Esophagus mucosa (tissue), 1 donor: ENCODE data around the gene ODAD2. TPM values are rescaled to one million over a fixed set of nuclear protein-coding genes. Genes with fewer than 3 reads are reported as not detected.
A peak's percentile ranks its signal among the peaks of the same experiment; 100 is the strongest.
"Not testable (repeated sequence)": the region's sequence is repeated elsewhere in the genome, so short reads cannot be mapped to it uniquely, and the experiment has no call there.

Source experiments
- ATAC-seq: fragments of 200-7000 bp; cut with Tn5 transposase; one replicate; pipeline ENCODE4 v1.9.1; 2020
- total RNA-seq: library from RNA; stranded (reverse); gene quantifications from one replicate; pipeline ENCODE4 v1.2.4, GENCODE V29; 2023
- donor health status: DM: yes; HTN: yes; CAD: no.

The ODAD2 gene
- total RNA-seq, 1 donor from 2014 or later, result 0.16 TPM

- ATAC-seq, result not testable (repeated sequence)
These were observed 28.9 kb downstream of the ODAD2 start for GRCh38 chr10:27969931-27970330.

DNA sequence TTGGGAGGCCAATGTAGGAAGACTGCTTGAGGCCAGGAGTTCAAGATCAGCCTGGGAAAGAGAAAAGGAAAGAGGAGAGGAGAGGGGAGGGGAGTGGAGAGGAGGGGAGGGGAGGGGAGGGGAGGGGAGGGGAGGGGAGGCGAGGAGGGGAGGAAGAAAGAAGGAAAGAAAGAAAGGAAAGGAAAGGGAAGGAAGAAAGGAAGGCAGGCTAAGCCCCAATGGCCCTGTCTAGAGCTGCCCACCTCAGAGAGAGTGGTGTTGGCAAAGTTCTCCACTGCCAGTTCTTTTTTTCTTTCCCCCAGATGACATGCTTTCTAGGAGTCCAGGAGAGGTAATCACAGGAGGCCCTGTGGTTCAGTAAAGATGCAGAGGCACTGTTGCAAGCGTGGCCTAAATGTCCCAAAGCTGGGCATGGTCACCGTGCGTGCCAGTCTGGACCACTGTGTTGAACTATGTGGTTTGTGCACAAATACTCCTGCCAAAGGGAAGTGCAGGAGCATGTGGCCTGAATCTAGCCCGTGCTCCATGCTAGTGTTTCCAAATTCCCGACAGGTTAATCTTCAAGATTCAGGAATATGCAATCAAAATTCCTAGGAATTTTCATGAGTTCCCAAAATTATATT, 39.7 kb downstream of the ODAD2 start:
- no peak for ATAC-seq

DNA sequence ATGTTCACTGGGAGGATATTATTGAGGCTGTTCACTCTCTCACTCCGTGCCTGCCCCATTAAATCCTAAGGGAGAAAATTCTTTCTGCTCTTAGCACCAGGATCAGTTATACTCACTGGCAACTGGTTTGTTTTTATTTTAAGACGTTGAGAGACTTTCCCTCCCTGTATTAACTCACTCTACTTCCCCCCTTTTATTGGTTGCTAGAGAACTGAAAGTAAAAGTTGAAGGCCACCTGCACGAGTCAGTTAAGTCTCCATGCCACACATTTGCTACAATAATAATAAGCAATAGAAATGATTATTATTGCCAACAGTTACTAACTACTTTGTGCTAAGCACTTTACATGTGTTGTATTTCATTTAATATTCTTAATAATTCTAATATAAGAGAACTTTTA, 40.5 kb downstream of the ODAD2 start:
- not testable (repeated sequence) for ATAC-seq

DNA sequence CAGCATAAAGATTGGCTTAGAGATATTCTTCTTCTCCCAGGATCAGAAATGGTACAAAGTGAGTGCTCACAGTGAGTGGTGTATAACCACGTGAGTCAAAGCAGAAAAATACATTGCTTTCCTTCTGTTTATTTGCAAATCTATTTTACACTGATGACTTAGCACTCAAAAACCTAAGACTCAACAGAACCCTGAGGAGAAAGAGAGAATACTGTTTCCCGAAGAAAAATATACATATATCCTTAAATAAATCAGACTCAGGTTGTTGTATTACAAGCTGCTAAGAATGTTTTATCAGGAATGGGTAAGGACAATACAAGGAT, 48.7 kb downstream of the ODAD2 start:
- ATAC-seq, result no peak

- no peak for ATAC-seq
These were observed 49.2 kb downstream of the ODAD2 start for GRCh38 chr10:27949528-27950241.

DNA sequence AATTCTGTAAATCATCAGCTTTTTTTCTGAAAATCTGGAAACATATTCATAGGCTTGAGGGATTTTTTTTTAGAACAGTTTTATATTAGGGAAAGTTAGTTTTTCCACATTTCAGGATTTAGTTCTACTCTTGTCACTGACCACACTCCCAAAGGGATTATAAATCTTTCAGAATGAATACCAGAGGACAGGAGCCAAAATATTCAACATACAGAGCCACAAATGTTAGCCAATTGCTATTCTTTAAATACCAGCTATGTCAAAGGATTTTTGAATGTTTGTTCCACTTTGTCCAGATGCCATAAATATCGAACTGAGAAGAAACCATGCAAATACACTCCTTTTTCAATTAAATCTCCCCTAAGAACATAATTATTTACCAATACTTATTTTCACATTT, 50.7 kb downstream of the ODAD2 start:
- no peak for ATAC-seq

- ATAC-seq, result no peak
These were observed 51.3 kb downstream of the ODAD2 start for GRCh38 chr10:27947540-27947939.

GRCh38 chr10:27944005-27944404, 54.9 kb downstream of the ODAD2 start:
- ATAC-seq, result no peak

DNA sequence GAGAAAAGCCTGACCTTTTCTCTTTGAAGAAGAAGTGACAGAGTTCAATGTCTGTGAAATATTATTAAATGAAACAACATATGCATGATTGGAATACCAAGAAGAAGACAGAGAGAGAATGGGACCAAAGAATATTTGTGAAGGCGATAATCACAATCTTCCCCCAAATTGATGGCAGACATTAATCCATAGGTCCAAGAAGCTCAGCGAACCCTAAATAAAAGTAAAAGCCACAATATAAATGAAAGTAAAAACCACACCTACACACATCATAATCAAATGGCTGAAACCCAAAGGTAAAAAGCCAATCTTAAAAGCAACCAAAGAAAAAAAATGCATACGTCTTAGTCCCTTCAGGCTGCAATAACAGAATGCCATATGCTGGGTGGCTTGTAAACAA, 84.0 kb downstream of the ODAD2 start:
- ATAC-seq, result no peak

GRCh38 chr10:27912231-27912630, 86.6 kb downstream of the ODAD2 start:
- ATAC-seq, result no peak

DNA sequence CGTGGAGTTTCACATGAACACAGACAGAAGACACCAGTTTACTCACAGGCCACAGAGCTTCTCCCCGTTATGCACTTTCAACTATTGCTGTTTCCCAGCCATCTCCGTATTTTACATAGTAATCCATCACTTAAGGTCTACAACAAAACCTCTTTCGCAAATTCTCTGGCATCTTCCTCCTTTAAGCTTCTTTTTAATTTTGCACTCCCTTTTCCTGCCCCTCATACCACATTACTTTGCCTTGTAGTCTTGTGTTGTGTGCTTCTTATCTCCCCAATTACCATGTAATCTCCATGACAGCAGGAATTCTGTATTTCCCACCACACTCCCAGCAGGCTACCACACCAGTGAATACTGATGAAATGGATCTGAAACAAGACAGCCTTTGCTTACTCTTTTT, 87.3 kb downstream of the ODAD2 start:
- no peak for ATAC-seq

- no peak for ATAC-seq
These were observed 87.9 kb downstream of the ODAD2 start for GRCh38 chr10:27911011-27911410.

- ATAC-seq, result no peak
These were observed 90.6 kb downstream of the ODAD2 start for GRCh38 chr10:27908231-27908630.

- ATAC-seq, result not testable (repeated sequence)
These were observed 99.4 kb downstream of the ODAD2 start for GRCh38 chr10:27899485-27899884.

DNA sequence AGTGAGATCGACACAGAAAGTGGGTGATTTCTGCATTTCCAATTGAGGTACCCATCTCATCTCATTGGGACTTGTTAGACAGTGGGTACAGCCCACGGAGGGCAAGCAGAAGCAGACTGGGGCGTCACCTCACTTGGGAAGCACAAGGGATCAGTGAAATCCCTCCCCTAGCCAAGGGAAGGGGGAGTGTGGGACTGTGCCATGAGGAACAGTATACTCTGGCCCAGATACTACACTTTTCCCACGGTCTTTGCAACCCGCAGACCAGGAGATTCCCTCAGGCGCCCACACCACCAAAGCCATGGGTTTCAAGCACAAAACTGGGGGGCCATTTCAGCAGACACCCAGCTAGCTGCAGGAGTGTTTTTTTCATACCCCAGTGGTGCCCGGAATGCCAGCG, 99.8 kb downstream of the ODAD2 start:
- no peak for ATAC-seq

- peak; percentile 56 for ATAC-seq
These were observed 105.4 kb downstream of the ODAD2 start for GRCh38 chr10:27893358-27893954.

- no peak for ATAC-seq
These were observed 107.9 kb downstream of the ODAD2 start for GRCh38 chr10:27890971-27891370.

- ATAC-seq, result no peak
These were observed 109.4 kb downstream of the ODAD2 start for GRCh38 chr10:27889518-27889917.

- ATAC-seq, result no peak
These were observed 114.7 kb downstream of the ODAD2 start for GRCh38 chr10:27884185-27884641.

- no peak for ATAC-seq
These were observed 120.6 kb downstream of the ODAD2 start for GRCh38 chr10:27878281-27878680.

- peak; percentile 61 for ATAC-seq
These were observed 133.7 kb downstream of the ODAD2 start for GRCh38 chr10:27865221-27865635.

DNA sequence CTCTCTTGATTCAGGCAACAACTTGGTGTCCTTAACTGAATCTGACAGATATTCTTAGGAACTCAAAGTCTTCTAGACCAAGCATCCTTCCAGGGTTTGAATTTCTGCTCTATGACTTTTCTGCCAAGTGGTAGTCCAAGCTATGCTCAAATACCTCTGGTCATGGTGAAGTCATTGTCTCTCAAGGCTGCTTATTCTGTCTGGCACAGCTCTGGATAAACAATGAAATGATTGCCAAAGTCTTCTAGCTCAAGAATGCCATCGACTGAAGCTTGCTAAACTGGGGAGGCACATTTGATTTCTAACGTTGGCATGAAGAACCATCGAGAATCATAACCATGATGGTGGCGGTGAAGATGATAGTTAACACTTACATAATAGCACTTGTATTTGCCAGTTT, 137.1 kb downstream of the ODAD2 start:
- no peak for ATAC-seq

- peak; percentile 20 for ATAC-seq
These were observed 141.3 kb downstream of the ODAD2 start for GRCh38 chr10:27857616-27858015.

DNA sequence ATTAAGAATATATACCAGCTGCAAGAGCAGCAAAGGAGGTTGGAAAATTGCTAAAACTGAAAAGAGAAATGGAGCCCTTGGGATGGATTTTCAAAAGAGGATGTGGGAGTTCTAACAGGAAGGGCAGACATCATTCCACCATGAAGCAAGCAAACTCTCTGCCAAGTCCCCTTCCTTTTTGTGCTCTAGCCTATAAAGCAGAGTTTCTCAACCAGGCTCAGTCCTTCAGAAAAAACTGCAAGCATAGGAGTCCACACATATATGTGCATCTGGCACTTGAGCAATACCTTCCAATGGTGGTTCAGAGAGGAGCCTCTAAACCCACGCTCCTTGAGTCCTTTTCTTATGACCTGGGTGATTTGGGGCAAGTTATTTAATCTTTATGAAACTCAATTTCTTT, 154.7 kb downstream of the ODAD2 start:
- ATAC-seq, result no peak
